GM12872 (cell line): ENCODE data around the gene RSBN1.

Experiments
- CTCF ChIP-seq: IDR thresholded peaks from 3 replicates; pipeline ENCODE4 v1.5.1; 2011; ENCODE audit warnings: low read depth, mild to moderate bottlenecking, low read length, moderate library complexity; ENCODE audit not compliant: insufficient read depth

RSBN1 gene

GRCh38 chr1:113802367-113803007, 9.8 kb downstream of the RSBN1 start:
- no peak for TF ChIP-seq CTCF

- TF ChIP-seq CTCF = no peak
Observed at GRCh38 chr1:113800487-113800886, 11.8 kb downstream of the RSBN1 start.

GRCh38 chr1:113797472-113797871, 14.8 kb downstream of the RSBN1 start:
- TF ChIP-seq CTCF = no peak

- no peak for TF ChIP-seq CTCF
Observed at GRCh38 chr1:113793878-113794834, 18.1 kb downstream of the RSBN1 start.

- no peak for TF ChIP-seq CTCF
Observed at GRCh38 chr1:113792986-113793385, 19.3 kb downstream of the RSBN1 start.

GRCh38 chr1:113792471-113792870, 19.8 kb downstream of the RSBN1 start:
- no peak for TF ChIP-seq CTCF

- no peak for TF ChIP-seq CTCF
Observed at GRCh38 chr1:113788802-113789201, 23.5 kb downstream of the RSBN1 start.
